Cardiac septum (tissue), 1 donor: ENCODE data around the gene SGSH. TPM values are rescaled to one million over a fixed set of nuclear protein-coding genes. Genes with fewer than 3 reads are reported as not detected.

Experiments
- DNase-seq: peaks from one replicate; pipeline ENCODE4 v3.0.0-alpha.2; 2020; ENCODE audit warnings: low spot score
- intact Hi-C: fragments of 100-400 bp; cut with DNase I; formaldehyde crosslinking; loops from one replicate; pipeline ENCODE4 v1.14.0; 2022
- total RNA-seq: library from RNA; stranded (reverse); fragmentation: NEBNext Ultra II Directional; extraction: Animal tissue kit (Norgen Biotek cat#: 25700); gene quantifications from one replicate; pipeline ENCODE4 v1.2.1, GENCODE V29; 2021
- donor health status: DM: no; HTN: no; CAD: no.

The SGSH gene
- total RNA-seq, 1 donor from 2014 or later: 21.4 TPM

- DNase-seq: no peak
- intact Hi-C loops: no loop called here
Measured at GRCh38 chr17:80169107-80169506, 51.0 kb downstream of the SGSH start.

GRCh38 chr17:80168371-80168770 is 51.8 kb downstream of the SGSH start:
- intact Hi-C loops: no loop called here
- no peak for DNase-seq

GRCh38 chr17:80166446-80166845 is 53.7 kb downstream of the SGSH start:
- DNase-seq: no peak
- intact Hi-C loops: no loop called here

- intact Hi-C loops: no loop called here
- DNase-seq: no peak
Measured at GRCh38 chr17:80164185-80164584, 55.9 kb downstream of the SGSH start.

- DNase-seq: no peak
- intact Hi-C loops: no loop called here
Measured at GRCh38 chr17:80163336-80163735, 56.8 kb downstream of the SGSH start.

DNA sequence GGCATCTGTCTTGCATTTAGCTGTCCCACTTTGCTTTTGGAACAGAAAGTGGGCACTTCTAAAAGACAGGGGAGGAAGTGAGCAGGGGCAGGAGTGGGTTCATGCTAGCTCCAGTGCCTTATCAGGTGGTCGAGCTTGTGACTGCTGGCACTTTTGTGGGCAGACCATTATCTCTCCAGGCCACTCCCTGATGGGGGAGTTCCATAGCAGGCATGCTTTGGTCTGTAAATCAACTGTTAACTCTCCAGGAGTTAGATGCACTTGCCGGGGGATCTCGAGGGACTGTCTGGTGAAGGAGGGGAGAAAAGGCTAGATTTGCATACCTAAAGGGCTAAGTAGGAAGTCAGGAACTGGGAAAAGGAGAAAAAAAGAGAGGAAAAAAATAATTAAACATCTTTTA is 59.6 kb downstream of the SGSH start:
- DNase-seq: no peak
- intact Hi-C loops: no loop called here

Other genes starting within 250 kb of the SGSH start
- 17.1 TPM for gene TBC1D16, start 184.5 kb downstream of the SGSH start, total RNA-seq
- gene CCDC40, start 183.7 kb downstream of the SGSH start, total RNA-seq: 9.0 TPM
- 47.0 TPM for gene GAA, start 118.8 kb downstream of the SGSH start, total RNA-seq
- 40.9 TPM for gene EIF4A3, start 73.2 kb downstream of the SGSH start, total RNA-seq
- not detected for gene CARD14, start 50.3 kb downstream of the SGSH start, total RNA-seq
- gene SLC26A11, start 94 bp upstream of the SGSH start, total RNA-seq: 8.3 TPM
- gene RNF213, start 40.5 kb upstream of the SGSH start, total RNA-seq: 46.4 TPM
- gene ENDOV, start 194.8 kb upstream of the SGSH start, total RNA-seq: 12.8 TPM